ENCODE results near the gene GZMH. TPM values are rescaled to one million over a fixed set of nuclear protein-coding genes. Genes with fewer than 3 reads are reported as not detected.

GZMH gene
- total RNA-seq, 1 experiment from 2014 or later = not detected

- TF ChIP-seq HMGA2 (CRISPR knock-in tag; IDR thresholded peaks at IDR 0.05) = no peak
- TF ChIP-seq ARID4B (CRISPR knock-in tag; IDR thresholded peaks at IDR 0.05; ENCODE audit: borderline replicate concordance) = no peak
Measured at GRCh38 chr14:24639905-24640304, 30.4 kb upstream of the GZMH start (continued).

- DNase-seq (ENCODE audit: low spot score) (no peak), ATAC-seq (no peak)
- Mint-ChIP-seq H3K36me3 (no peaks in the 10 kb centered on the region), H3K27ac (no peak overlapping the region), H3K4me1 (no peaks in the 10 kb centered on the region), H3K9me3 (no peaks in the 10 kb centered on the region), H3K4me3 (no peak overlapping the region), H3K27me3 (ENCODE audit: low read depth) (peaks cover 2% of the 10 kb centered on the region; the same call in 1 of the 2 replicates)
- ChIA-PET POLR2A (no interaction called here), CTCF (no interaction called here)
- TF ChIP-seq ATF2 (CRISPR knock-in tag; IDR thresholded peaks at IDR 0.05; ENCODE audit: borderline replicate concordance, low read depth) (no peak), ZNF671 (CRISPR knock-in tag; IDR thresholded peaks at IDR 0.05) (no peak), JAZF1 (CRISPR knock-in tag; IDR thresholded peaks at IDR 0.05) (no peak), NFATC4 (CRISPR knock-in tag; IDR thresholded peaks at IDR 0.05) (no peak), CREB1 (CRISPR knock-in tag; IDR thresholded peaks at IDR 0.05) (no peak)
Measured at GRCh38 chr14:24639270-24639669, 29.8 kb upstream of the GZMH start.

GRCh38 chr14:24634158-24634557, 24.7 kb upstream of the GZMH start, which contains the start of gene GZMB:
GZMB (minus strand) TSS chr14:24634190; CDS start chr14:24634160, 30 bp downstream.
- no peak for ATAC-seq
- ChIA-PET CTCF (interaction anchor here (1.0 kb wide), 1 partner anchor 18 kb away, joined by 3 read pairs; no protein-coding TSS in a partner anchor), POLR2A (no interaction called here)
- Mint-ChIP-seq H3K27me3 (ENCODE audit: low read depth) (peaks cover 2% of the 10 kb centered on the region; the same call in 1 of the 2 replicates), H3K27ac (no peak within 1 kb of the TSS), H3K9me3 (no peaks in the 10 kb centered on the region), H3K36me3 (no peaks in the 10 kb centered on the region), H3K4me3 (no peak within 1 kb of the TSS), H3K4me1 (no peaks in the 10 kb centered on the region)
- no peak for DNase-seq (ENCODE audit: low spot score)
- TF ChIP-seq ZNF532 (CRISPR knock-in tag; IDR thresholded peaks at IDR 0.05; ENCODE audit: borderline replicate concordance) (no peak), FOXJ3 (CRISPR knock-in tag; IDR thresholded peaks at IDR 0.05; ENCODE audit: borderline replicate concordance) (no peak), NFATC4 (CRISPR knock-in tag; IDR thresholded peaks at IDR 0.05) (no peak)

- DNase-seq (ENCODE audit: low spot score) = no peak
- H3K27me3 Mint-ChIP-seq (ENCODE audit: low read depth) = peaks cover 2% of the 10 kb centered on the region; the same call in 1 of the 2 replicates
- ChIA-PET POLR2A (no interaction called here), CTCF (no interaction called here)
- ATAC-seq = no peak
- TF ChIP-seq SMAD4 (CRISPR knock-in tag; IDR thresholded peaks at IDR 0.05) = no peak
- TF ChIP-seq ZNF317 (CRISPR knock-in tag; IDR thresholded peaks at IDR 0.05; ENCODE audit: borderline replicate concordance, low read depth) = no peak
- TF ChIP-seq ZBTB21 (CRISPR knock-in tag; IDR thresholded peaks at IDR 0.05; ENCODE audit: borderline replicate concordance) = no peak
- TF ChIP-seq SOX15 (CRISPR knock-in tag; IDR thresholded peaks at IDR 0.05) = no peak
- no peak for TF ChIP-seq ZNF263 (CRISPR knock-in tag; IDR thresholded peaks at IDR 0.05; ENCODE audit: low read depth)
- TF ChIP-seq PREB (CRISPR knock-in tag; IDR thresholded peaks at IDR 0.05; ENCODE audit: borderline replicate concordance) = no peak
- TF ChIP-seq RORB (CRISPR knock-in tag; IDR thresholded peaks at IDR 0.05) = no peak
- H3K27ac Mint-ChIP-seq = no peak overlapping the region
- H3K4me3 Mint-ChIP-seq = no peak overlapping the region
- H3K36me3 Mint-ChIP-seq = no peaks in the 10 kb centered on the region
- no peaks in the 10 kb centered on the region for H3K9me3 Mint-ChIP-seq
- H3K4me1 Mint-ChIP-seq = no peaks in the 10 kb centered on the region
Measured at GRCh38 chr14:24633353-24633752, 23.9 kb upstream of the GZMH start.

Data from WTC11 (cell line).